Suppressor macrophage treated with lipopolysaccharide for 1 hour (primary cell): ENCODE results near the gene RELN.
"Not testable (repeated sequence)": the region's sequence is repeated elsewhere in the genome, so short reads cannot be mapped to it uniquely, and the experiment has no call there.

Source experiments
- DNase-seq, 3 donors: peaks; one replicate each; pipeline ENCODE4 v3.0.0-alpha.2; 2020 to 2022

RELN gene

GRCh38 chr7:103824251-103824650 lies 165.2 kb downstream of the RELN start:
- no peak for DNase-seq

DNA sequence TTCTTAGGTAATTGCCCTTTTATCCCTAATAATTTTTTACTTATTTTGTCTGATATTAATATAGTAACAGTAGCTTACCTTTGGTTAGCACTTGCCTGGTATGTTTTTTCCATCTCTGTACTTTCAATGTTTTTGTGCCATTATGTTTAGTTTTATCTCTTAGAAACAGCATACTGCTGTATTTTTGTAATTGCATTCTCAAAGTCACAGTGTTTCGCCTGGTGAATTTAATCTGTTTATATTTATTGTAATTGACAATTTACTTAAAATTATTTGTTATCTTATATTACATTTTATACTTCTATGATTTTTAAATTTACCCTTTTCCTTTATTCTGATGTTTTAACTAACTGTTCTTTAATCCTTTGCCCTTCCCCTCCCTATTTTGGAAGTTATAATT lies 166.4 kb downstream of the RELN start:
- DNase-seq, result no peak

GRCh38 chr7:103821092-103821491 lies 168.4 kb downstream of the RELN start:
- DNase-seq, result no peak

DNA sequence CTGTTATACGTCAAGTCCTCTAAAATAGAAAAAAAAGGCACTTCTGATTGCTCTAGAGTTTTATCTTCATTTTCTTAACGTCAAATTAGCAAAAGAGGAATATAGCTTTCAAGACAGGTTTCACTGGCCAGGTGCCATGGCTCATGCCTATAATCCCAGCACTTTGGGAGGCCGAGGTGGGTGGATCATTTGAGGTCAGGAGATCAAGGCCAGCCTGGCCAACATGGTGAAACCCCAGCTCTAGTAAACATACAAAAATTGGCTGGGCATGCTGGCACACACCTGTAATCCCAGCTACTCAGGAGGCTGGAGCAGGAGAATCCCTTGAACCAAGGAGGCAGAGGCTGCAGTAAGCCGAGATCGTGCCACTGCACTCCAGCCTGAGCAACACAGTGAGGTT lies 173.5 kb downstream of the RELN start:
- DNase-seq, result not testable (repeated sequence)

DNA sequence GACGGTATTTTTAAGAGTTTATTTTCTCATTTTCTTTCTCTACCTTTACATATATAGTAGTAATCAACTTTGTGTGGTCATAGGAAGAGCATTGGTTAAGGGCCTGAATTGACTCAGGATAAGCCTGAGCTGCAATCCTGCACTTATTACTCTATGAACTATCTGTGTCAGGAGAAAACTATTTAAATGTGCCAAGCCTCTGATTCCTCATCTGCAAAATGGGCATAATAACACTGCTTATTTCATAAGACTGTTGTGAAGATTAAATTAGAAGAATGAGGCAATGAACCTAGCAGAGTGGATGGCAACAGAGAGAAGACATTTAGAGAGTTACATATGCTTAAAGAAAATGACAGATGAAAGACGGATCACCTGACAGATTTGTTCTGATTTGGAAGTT lies 175.5 kb downstream of the RELN start:
- DNase-seq, result no peak

DNA sequence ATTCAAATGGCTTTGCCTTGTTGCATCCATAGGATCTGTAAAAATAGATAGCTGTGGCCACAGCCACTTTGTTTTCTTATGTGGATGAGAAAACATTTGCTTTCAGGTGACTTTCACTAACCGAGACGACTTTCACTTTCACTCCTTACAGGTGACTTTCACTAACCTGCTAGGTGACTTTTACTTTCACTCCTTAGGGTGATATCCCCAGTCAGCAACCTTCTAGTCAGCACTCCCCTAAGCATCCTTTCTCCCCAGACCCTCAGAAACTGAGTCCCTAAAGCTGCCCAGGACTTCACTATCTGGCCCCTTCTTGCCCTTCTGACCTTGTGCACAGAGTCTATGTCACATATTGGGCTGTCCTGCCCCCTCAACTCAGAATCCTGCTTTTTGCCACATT lies 177.5 kb downstream of the RELN start:
- no peak for DNase-seq

DNA sequence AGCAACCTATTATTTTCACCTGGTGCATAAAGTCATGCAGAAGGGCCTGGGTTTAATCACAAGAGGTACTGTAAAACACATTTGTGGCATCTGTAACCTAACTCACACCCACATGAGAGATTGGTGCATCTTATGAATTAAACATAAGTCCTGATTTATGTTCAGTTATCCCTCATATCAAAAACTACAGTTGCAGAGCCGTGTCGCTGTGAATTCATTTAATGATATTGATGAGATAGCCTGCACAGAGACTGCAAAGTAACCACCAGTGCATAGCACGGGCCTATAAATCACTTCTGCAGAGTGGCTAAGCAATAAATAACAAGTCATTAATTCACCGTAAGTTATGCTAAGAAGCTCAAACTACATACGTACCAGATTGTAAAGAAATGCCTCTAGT lies 178.2 kb downstream of the RELN start:
- DNase-seq, result no peak

- no peak for DNase-seq
Observed at GRCh38 chr7:103810112-103810744, 179.2 kb downstream of the RELN start.

GRCh38 chr7:103809229-103809994 lies 180.0 kb downstream of the RELN start:
- no peak for DNase-seq

DNA sequence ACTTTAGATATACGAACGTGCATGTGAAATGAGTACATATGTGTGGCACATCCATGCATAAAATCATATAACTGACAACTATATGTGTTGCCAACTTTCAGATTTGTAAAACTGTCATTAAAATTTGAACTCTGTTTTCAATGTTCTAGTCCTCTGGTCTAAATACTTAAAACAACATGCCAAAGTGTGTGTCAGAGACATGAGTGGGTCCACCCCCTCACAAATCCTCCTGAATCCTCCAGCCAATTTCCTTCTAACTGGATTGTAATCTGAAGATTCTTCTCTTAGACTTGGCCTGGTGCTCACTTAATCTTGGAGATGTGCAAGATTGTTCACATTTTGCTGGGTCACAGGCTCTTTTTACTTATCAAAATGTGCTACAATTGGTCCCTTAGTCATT lies 184.1 kb downstream of the RELN start:
- DNase-seq, result no peak

DNA sequence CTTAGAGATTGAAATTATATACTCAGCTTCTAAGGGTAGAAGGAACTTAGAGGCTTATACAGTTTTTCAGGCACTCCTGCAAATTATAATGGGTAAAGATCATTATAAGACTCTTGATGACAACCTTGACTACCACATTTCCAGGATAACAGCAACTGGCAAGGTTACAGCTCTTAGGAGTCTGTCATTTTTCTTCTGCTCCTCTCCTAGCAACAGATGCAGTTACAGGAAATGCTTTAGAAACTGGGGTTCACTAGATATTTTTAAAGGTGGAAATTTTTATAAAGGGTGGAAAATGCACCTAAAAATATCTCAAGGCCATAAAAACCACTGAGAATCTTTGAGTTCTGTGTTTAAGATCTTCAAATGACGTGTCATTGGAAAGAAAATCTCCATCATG lies 185.8 kb downstream of the RELN start:
- no peak for DNase-seq

DNA sequence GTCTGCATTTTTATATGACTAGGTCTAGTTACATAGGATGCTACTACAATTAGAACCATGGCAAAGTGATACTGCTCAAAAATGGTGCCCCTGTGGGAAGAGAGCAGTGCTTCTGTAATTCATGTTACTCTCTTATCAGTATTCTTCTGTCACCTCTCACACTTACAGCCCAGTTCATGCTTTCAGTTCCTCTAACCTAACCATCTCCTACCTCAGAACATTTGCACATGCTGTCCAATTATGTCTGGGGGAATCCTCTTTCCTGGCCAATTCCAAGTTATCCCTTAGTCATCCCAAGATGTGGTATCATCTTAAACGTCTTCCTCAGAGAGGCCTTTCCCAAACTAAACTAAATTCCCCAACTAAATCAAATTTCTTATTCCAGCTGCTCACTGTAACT lies 190.2 kb downstream of the RELN start:
- DNase-seq, result no peak

- DNase-seq, result no peak
Observed at GRCh38 chr7:103797647-103798307, 191.7 kb downstream of the RELN start.

- DNase-seq, result no peak
Observed at GRCh38 chr7:103796327-103796962, 193.0 kb downstream of the RELN start.

GRCh38 chr7:103795787-103796186 lies 193.7 kb downstream of the RELN start:
- DNase-seq, result no peak

GRCh38 chr7:103795107-103795506 lies 194.4 kb downstream of the RELN start:
- DNase-seq, result no peak

- no peak for DNase-seq
Observed at GRCh38 chr7:103794424-103794823, 195.0 kb downstream of the RELN start.

- no peak for DNase-seq
Observed at GRCh38 chr7:103793614-103794013, 195.8 kb downstream of the RELN start.

- DNase-seq, result no peak
Observed at GRCh38 chr7:103791894-103792293, 197.6 kb downstream of the RELN start.

- not testable (repeated sequence) for DNase-seq
Observed at GRCh38 chr7:103787041-103787440, 202.4 kb downstream of the RELN start.

DNA sequence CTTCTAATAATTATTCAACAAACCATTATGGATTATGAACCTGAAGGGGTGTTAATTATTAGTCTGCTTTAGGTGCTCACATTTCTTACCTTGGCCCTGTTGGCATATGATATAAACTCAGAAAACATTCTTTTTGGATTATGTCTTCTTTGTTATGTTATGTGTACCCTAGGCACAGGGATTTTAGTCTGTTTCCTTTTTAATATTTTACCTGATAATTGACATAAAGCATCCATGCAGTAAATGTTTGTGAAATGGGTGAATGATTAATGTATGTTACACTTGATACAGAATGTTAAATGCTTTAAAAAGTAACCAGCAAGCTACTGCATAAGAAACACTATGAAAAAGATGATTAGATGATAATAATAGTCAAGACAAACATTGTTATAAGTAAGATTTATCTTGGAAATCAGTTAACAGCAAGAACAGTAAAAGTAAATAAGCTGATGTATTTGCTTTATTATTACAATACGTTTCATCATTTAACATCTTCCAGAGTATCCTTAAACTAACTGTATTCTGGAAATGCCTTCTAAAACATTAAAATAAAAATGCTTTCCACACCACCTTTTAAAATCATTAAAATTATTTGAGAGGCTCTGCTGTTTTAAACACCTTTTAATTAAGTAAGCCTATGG lies 204.7 kb downstream of the RELN start:
- DNase-seq, result no peak

GRCh38 chr7:103781409-103781808 lies 208.0 kb downstream of the RELN start:
- no peak for DNase-seq

- not testable (repeated sequence) for DNase-seq
Observed at GRCh38 chr7:103780561-103780960, 208.9 kb downstream of the RELN start.
